T-helper 2 cell (primary cell): ENCODE data around the gene TJP3.

Source experiments
- DNase-seq, 5 experiments: peaks; one replicate each; pipeline versions ENCODE4 v3.0.0 to v3.0.0-alpha.2; 2012 to 2022

TJP3 gene

GRCh38 chr19:3785938-3786824 lies 78.0 kb downstream of the TJP3 start, which contains the start of gene MATK:
MATK (minus strand) TSS chr19:3786381; CDS start chr19:3785135, 1,246 bp downstream.
- peak in 1 of 5 experiments; percentile 47 for DNase-seq

DNA sequence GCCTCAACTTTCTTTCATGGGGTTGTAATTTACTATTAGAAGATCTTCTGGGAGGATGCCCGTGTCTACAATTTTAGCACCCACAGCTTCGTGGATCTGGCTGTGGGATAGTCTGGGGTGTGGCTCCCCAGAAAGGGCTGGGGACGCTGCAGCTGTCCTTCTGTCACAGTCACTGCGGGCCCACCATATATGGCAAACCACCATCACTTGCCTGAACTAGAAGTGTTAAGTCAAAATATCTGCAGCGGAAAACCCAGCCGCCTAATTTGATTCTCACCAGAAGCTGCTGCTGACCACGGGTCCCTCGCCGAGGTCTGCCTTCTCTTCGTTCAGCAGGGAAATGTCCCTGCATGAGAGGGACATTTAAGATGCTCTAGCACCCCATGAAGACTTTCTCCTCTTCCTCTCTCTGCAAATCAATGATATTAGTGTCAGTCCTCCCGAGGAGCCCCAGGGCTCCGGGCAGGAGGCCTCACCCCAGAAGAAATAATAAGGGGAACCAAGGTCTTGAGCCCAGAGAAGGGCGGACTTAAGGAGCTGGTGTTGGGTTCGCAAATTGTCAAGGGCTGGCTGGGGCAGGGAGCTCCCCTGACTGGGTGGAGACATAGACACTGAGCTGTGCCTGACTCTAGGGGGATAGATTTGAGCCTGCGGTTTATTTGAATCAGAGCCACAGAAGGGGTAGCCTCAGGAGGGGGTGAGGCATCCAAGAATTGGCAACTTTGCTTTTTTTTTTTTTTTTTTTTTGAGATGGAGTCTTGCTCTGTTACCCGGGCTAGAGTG lies 81.0 kb downstream of the TJP3 start:
- DNase-seq = peak in 1 of 5 experiments; percentile 60

DNA sequence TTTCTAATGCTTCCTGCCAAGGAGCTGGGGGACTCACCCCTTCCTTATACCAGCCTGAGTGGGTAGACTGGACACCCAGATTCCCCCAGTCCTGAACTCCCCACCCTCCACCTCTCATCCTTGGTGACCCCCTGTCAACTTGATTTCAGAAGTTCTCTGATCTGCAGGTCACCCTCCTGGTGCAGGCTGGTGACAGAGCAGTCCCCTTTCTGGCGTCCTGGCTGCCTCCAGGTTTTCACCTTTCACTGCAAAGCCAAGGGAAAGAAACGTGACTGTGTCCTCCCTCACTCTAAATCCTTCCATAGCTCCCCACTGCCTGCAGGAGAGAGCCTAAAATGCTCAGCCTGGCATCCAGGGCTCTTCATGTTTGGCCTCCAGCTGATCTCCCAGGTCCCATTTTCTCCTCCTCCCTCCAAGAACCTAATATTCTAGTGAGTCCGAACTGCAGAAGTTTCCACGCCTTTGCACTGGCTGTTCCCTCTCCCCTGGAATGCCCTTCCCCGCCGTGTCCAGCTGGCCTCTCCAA lies 82.1 kb downstream of the TJP3 start:
- no peak for DNase-seq

DNA sequence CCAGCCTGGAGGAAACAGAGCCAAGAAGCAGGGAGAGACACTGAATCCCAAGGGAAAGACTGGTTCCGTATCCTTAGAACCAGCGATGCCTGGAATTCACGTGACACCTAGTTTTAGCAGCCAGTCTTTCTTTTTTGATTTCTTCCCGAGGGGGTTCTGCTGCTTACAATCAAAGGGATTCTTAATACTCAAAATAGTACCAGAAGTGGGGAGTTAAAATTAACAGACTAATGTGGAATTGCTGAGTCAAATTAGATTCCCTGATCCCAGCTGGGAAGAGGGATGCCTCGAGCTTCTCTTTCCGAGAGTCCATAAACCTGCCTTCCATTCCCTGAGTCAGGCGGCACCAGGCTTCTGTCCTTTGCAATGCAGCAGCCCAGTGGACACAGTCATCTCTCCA lies 82.8 kb downstream of the TJP3 start:
- no peak for DNase-seq

DNA sequence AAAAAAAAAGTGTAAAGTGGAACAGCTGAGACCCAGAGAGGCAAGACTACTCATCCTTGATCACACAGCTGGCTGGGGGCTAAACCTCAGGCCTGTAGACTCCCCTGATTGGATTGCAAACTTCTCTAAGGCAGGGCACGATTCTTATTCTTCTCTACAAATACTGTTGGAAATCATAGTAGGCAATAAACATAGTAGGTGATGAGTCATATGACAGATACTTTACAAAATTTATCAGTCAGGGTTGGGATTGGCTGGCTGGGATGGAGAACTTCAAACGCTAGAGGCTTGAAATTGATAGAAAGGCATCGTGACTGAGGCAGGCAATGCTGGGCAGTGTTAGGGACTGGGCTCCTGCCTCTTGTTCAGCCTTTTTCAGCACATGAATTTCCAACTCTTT lies 83.9 kb downstream of the TJP3 start:
- DNase-seq = no peak

GRCh38 chr19:3793799-3794198 lies 85.6 kb downstream of the TJP3 start:
- no peak for DNase-seq

DNA sequence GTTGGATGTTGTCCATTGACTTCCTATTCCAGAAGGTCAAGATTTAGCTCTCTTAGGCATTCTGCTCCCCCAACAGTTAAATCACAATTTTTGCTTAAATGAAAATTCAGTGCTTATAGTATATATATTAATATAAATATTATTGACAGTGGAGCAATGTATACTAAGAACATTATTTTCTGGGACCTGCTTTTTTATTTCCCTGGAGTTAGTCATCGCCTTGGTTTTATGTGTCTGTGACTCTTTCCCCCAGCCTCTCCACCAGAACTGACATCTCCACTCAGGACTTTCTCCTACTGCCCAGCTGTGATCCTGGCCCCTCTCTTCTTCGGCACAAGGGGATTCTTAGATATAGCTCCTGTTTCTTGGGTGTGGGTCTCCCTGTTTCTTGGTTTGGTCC lies 88.2 kb downstream of the TJP3 start:
- DNase-seq = no peak

DNA sequence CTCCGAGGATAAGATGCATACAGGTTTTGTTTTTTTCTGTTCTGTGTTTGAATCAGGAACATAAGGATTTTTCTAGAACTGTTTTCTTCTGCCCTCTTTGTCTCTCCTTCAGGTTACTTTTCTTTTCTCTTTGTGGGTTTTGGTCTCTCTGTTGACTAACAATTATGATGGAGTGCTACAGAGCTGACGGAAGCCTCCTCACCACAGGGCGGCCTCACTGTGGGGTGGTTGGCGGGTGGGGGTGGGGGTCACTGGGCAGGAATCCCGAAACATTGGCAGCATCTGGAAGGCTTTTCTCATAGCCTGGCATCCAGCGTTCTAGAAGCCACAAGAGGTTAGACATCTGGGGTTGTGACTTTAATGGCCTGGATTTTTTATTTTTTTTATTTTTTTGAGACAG lies 90.0 kb downstream of the TJP3 start:
- DNase-seq = peak in 2 of 5 experiments; percentile 70 to 74
